A549 (cell line): ENCODE measurements around the gene ITFG1. TPM values are rescaled to one million over a fixed set of nuclear protein-coding genes. Genes with fewer than 3 reads are reported as not detected.

Experiments
- ATAC-seq, 2 experiments: fragments of 200-7000 bp in 1 of 2; fragments of >200 bp in 1 of 2; cut with Nextera tagmentation in 1 of 2; cut with Tn5 transposase in 1 of 2; 3 replicates each; pipeline versions ENCODE4 v1.8.0 to v1.9.1; 2018 to 2020; ENCODE audit warnings: mild to moderate bottlenecking in 1 of 2, moderate library complexity in 1 of 2
- CTCF ChIA-PET: fragments of 300-600 bp; sonication (Branson Sonifier 250); formaldehyde crosslinking; extraction: SDS; loops from one replicate; lab custom pipeline; 2021; ENCODE audit warnings: antibody characterized with exemption, inconsistent platforms; lab: Yijun Ruan, JAX
- POLR2A ChIA-PET: fragments of 350-600 bp; formaldehyde crosslinking; extraction: SDS; loops from one replicate; lab custom pipeline; 2021; ENCODE audit warnings: antibody characterized with exemption, inconsistent platforms; lab: Yijun Ruan, JAX
- DNase-seq, 2 experiments: peaks; one replicate each; pipeline versions ENCODE4 v3.0.0 to v3.0.0-alpha.2; 2011 to 2016; ENCODE audit warnings: low read depth in 1 of 2, low spot score in 1 of 2
- FAIRE-seq: peaks from 2 replicates; lab custom pipeline; 2011; peaks lifted over from hg19 to GRCh38; lab: Jason Lieb, UNC
- H3K27ac ChIP-seq, 2 experiments: fragments of >200 bp; sonication (Bioruptor Twin); formaldehyde crosslinking; 3 replicates each; pipeline ENCODE4 v1.5.1; 2016 to 2017
- H3K4me1 ChIP-seq: fragments of >200 bp; sonication (Bioruptor Twin); formaldehyde crosslinking; 3 replicates; pipeline ENCODE4 v1.6.1; 2016
- H3K4me2 ChIP-seq: fragments of >200 bp; sonication (Bioruptor Twin); formaldehyde crosslinking; 3 replicates; pipeline ENCODE4 v1.6.1; 2016
- H3K4me3 ChIP-seq: fragments of >200 bp; sonication (Bioruptor Twin); formaldehyde crosslinking; 3 replicates; pipeline ENCODE4 v1.5.1; 2016
- H3K9me3 ChIP-seq: fragments of >200 bp; sonication (Bioruptor Twin); formaldehyde crosslinking; 3 replicates; pipeline ENCODE4 v1.6.1; 2016
- CBX2 ChIP-seq: fragments of 200-600 bp; sonication (generic); IDR thresholded peaks from 2 replicates; pipeline ENCODE4 v1.6.1; 2016; ENCODE audit warnings: low read depth, mild to moderate bottlenecking, borderline replicate concordance
- CEBPB ChIP-seq, 2 experiments: fragments of >200 bp in 1 of 2; sonication (Bioruptor Twin) in 1 of 2; formaldehyde crosslinking in 1 of 2; IDR thresholded peaks; 2 replicates each; pipeline ENCODE4 v1.6.1; 2012 to 2016
- E2F6 ChIP-seq: IDR thresholded peaks from 2 replicates; pipeline ENCODE4 v1.6.1; 2012; ENCODE audit warnings: low read depth, borderline replicate concordance
- ELK1 ChIP-seq: fragments of 150-350 bp; IDR thresholded peaks from 2 replicates; pipeline ENCODE4 v1.6.1; 2014; ENCODE audit warnings: low read depth, mild to moderate bottlenecking, low read length
- ESRRA ChIP-seq: fragments of 150-350 bp; IDR thresholded peaks from 2 replicates; pipeline ENCODE4 v1.6.1; 2014; ENCODE audit warnings: mild to moderate bottlenecking, low read length, borderline replicate concordance
- FOSL2 ChIP-seq, 2 experiments: fragments of 450-650 bp in 1 of 2; fragments of >200 bp in 1 of 2; sonication (Bioruptor Twin) in 1 of 2; formaldehyde crosslinking; IDR thresholded peaks; 2 replicates each; pipeline versions ENCODE4 v1.5.0 to v1.6.1; 2016 to 2020; ENCODE audit warnings: mild to moderate bottlenecking in 1 of 2, moderate library complexity in 1 of 2
- GATA3 ChIP-seq: IDR thresholded peaks from 2 replicates; pipeline ENCODE4 v1.6.1; 2012; ENCODE audit warnings: borderline replicate concordance
- HDAC2 ChIP-seq: fragments of 200-600 bp; sonication (generic); IDR thresholded peaks from 2 replicates; pipeline ENCODE4 v1.6.1; 2016
- HES2 ChIP-seq: fragments of >200 bp; sonication (Bioruptor Twin); formaldehyde crosslinking; IDR thresholded peaks from 2 replicates; pipeline ENCODE4 v1.6.1; 2016
- JUNB ChIP-seq: fragments of >200 bp; sonication (Bioruptor Twin); formaldehyde crosslinking; IDR thresholded peaks from 2 replicates; pipeline ENCODE4 v1.6.1; 2016
- MAFK ChIP-seq: fragments of 450-650 bp; IDR thresholded peaks from 2 replicates; pipeline ENCODE4 v1.6.1; 2014; ENCODE audit not compliant: partially characterized antibody
- MAX ChIP-seq: IDR thresholded peaks from 2 replicates; pipeline ENCODE4 v1.6.1; 2012
- NPAS2 ChIP-seq: fragments of 250-450 bp; sonication (Bioruptor Pico); IDR thresholded peaks from 2 replicates; pipeline ENCODE4 v1.8.0; 2022; ENCODE audit warnings: mild to moderate bottlenecking, moderate library complexity, borderline replicate concordance
- PBX3 ChIP-seq: IDR thresholded peaks from 2 replicates; pipeline ENCODE4 v1.6.1; 2012
- POLR2AphosphoS2 ChIP-seq: conservative IDR thresholded peaks from 2 replicates; pipeline ENCODE4 v1.6.1; 2012; ENCODE audit warnings: low read length, improper control_type of control experiment, inconsistent platforms
- RARB ChIP-seq: fragments of 250-450 bp; sonication (Bioruptor Pico); IDR thresholded peaks from 2 replicates; pipeline ENCODE4 v1.8.0; 2021; ENCODE audit warnings: mild to moderate bottlenecking, moderate library complexity
- RFX5 ChIP-seq: fragments of 450-650 bp; IDR thresholded peaks from 2 replicates; pipeline ENCODE4 v1.7.1; 2014; ENCODE audit warnings: antibody characterized with exemption, mild to moderate bottlenecking, moderate library complexity
- RNF2 ChIP-seq: fragments of 200-600 bp; sonication (generic); IDR thresholded peaks from 2 replicates; pipeline ENCODE4 v1.6.1; 2016; ENCODE audit warnings: low read depth, mild to moderate bottlenecking, antibody characterized with exemption, moderate library complexity, borderline replicate concordance
- SMC3 ChIP-seq: fragments of >200 bp; sonication (Bioruptor Twin); formaldehyde crosslinking; IDR thresholded peaks from 3 replicates; pipeline ENCODE4 v1.6.1; 2018; ENCODE audit warnings: inconsistent platforms
- USF2 ChIP-seq: fragments of 450-650 bp; IDR thresholded peaks from 2 replicates; pipeline ENCODE4 v1.6.1; 2014; ENCODE audit warnings: antibody characterized with exemption
- ZC3H11A ChIP-seq: fragments of 450-650 bp; IDR thresholded peaks from 2 replicates; pipeline ENCODE4 v1.6.1; 2014; ENCODE audit warnings: antibody characterized with exemption, mild to moderate bottlenecking
- WGBS: methylation state at CpG from one replicate; pipeline ENCODE4 v1.1.6; 2017; ENCODE audit errors: missing lambda C conversion rate; 5-methylcytosine and 5-hydroxymethylcytosine counted together
- polyA plus RNA-seq, 4 experiments: library from polyadenylated mRNA; depleted of rRNA in 3 of 4; stranded (reverse); fragments of >200 nt; fragmentation: RNase III in 1 of 4; extraction: RNeasy Plus Mini Kit Qiagen cat#74134 plus additional on column Dnase treatment in 1 of 4; gene quantifications; 2 replicates in 3 of 4; 3 replicates in 1 of 4; pipeline ENCODE4 v1.2.3, GENCODE V29; 2011 to 2017

Gene ITFG1
- polyA plus RNA-seq, 2 of the 4 experiments (the other 2 are of a cell fraction) = 32.9 to 112 TPM

GRCh38 chr16:47304563-47304962, 156.3 kb downstream of the ITFG1 start:
- H3K27ac ChIP-seq = no peak overlapping the region
- ChIA-PET POLR2A (no interaction called here), CTCF (no interaction called here)
- FAIRE-seq (no peak), DNase-seq (no peak), ATAC-seq (no peak)
- TF ChIP-seq POLR2AphosphoS2 (no peak), HES2 (no peak)
- no peak overlapping the region for H3K4me2 ChIP-seq
- H3K4me3 ChIP-seq = no peak overlapping the region
- WGBS = 90% methylated on average over 1 of the region's 1 CpG
- no peaks in the 10 kb centered on the region for H3K4me1 ChIP-seq
- no peaks in the 10 kb centered on the region for H3K9me3 ChIP-seq

- Histone ChIP-seq H3K4me1 (no peaks in the 10 kb centered on the region), H3K27ac (no peak overlapping the region), H3K4me2 (no peak overlapping the region), H3K4me3 (no peak overlapping the region), H3K9me3 (no peaks in the 10 kb centered on the region)
- FAIRE-seq (no peak), DNase-seq (no peak), ATAC-seq (no peak)
- POLR2A ChIA-PET = no interaction called here
- 100% methylated on average over 4 of the region's 6 CpGs for WGBS
- CTCF ChIA-PET = no interaction called here
- TF ChIP-seq FOSL2 (IDR thresholded peaks at IDR 0.05) (no peak), FOSL2 (CRISPR knock-in tag; IDR thresholded peaks at IDR 0.05) (no peak), HES2 (no peak)
Measured at GRCh38 chr16:47299587-47299986, 161.3 kb downstream of the ITFG1 start.

GRCh38 chr16:47284999-47285398, 175.9 kb downstream of the ITFG1 start:
- ChIA-PET POLR2A (no interaction called here), CTCF (no interaction called here)
- H3K27ac ChIP-seq = no peak overlapping the region
- FAIRE-seq = no peak
- no peaks in the 10 kb centered on the region; the same call in 2 of the 3 replicates for H3K9me3 ChIP-seq
- no peak for ATAC-seq
- WGBS = 87% methylated on average over 5 of the region's 5 CpGs
- no peak overlapping the region for H3K4me2 ChIP-seq
- no peak for DNase-seq
- H3K4me3 ChIP-seq = no peak overlapping the region
- TF ChIP-seq SMC3 (no peak), E2F6 (no peak), RNF2 (no peak), RFX5 (no peak), JUNB (no peak), MAFK (no peak), CBX2 (no peak), CEBPB (IDR thresholded peaks at IDR 0.05) (no peak), GATA3 (no peak), MAX (no peak), NPAS2 (CRISPR knock-in tag) (no peak), USF2 (no peak), PBX3 (no peak), ELK1 (no peak), ZC3H11A (no peak), HDAC2 (no peak), ESRRA (no peak), RARB (CRISPR knock-in tag) (no peak)
- H3K4me1 ChIP-seq = no peaks in the 10 kb centered on the region
